A549 treated with dexamethasone at 1 μM for 4 hours (cell line): ENCODE data around the gene PAIP2. TPM values are rescaled to one million over a fixed set of nuclear protein-coding genes. Genes with fewer than 3 reads are reported as not detected.

ENCODE experiments used
- total RNA-seq: library from RNA; stranded (reverse); fragments of 200-300 nt; extraction: Qiagen RNA extraction; gene quantifications from 5 replicates; pipeline ENCODE4 v1.2.3, GENCODE V29; 2022

Gene PAIP2
- total RNA-seq = 80.9 to 96.6 TPM (median 87.0 TPM) in 5 replicates

GRCh38 chr5:139341689-139342422, at the start of gene PAIP2:
Gene PAIP2, plus strand, starts transcription at chr5:139341854. Its CDS starts 21,931 bp downstream, at chr5:139363785.

GRCh38 chr5:139293507-139294373, 47.9 kb upstream of the PAIP2 start, which contains the start of gene MATR3:
Gene MATR3, plus strand, starts transcription at chr5:139293740. Its CDS starts 13,676 bp downstream, at chr5:139307416.

GRCh38 chr5:139383275-139383992, 41.8 kb downstream of the PAIP2 start, which contains the start of gene SLC23A1:
Gene SLC23A1, minus strand, starts transcription at chr5:139383297. Its CDS starts 44 bp downstream, at chr5:139383253.

GRCh38 chr5:139389701-139390638, 48.3 kb downstream of the PAIP2 start, which contains the start of gene MZB1:
Gene MZB1, minus strand, starts transcription at chr5:139389913. Its CDS starts 57 bp downstream, at chr5:139389856.

GRCh38 chr5:139394654-139395566, 53.3 kb downstream of the PAIP2 start, which contains the start of gene PROB1:
Gene PROB1, minus strand, starts transcription at chr5:139395104. Its CDS starts 23 bp downstream, at chr5:139395081.

GRCh38 chr5:139403787-139404483, 62.3 kb downstream of the PAIP2 start, which contains the start of gene SPATA24:
Gene SPATA24, minus strand, starts transcription at chr5:139404089. Its CDS starts 29 bp downstream, at chr5:139404060.

Other genes with a start within 250 kb of the PAIP2 start
- 22.3 to 26.9 TPM (median 24.4 TPM) in 5 replicates for gene SIL1, start 143.5 kb upstream of the PAIP2 start, total RNA-seq
- 160 to 218 TPM (median 176 TPM) in 5 replicates for gene MATR3, start 48.1 kb upstream of the PAIP2 start, total RNA-seq
- 0.79 to 1.6 TPM (median 1.4 TPM) in 5 replicates for gene SLC23A1, start 41.4 kb downstream of the PAIP2 start, total RNA-seq
- gene MZB1, start 48.1 kb downstream of the PAIP2 start, total RNA-seq = 0.09 to 0.20 TPM in 2 of 5 replicates, not detected in the others
- gene PROB1, start 53.2 kb downstream of the PAIP2 start, total RNA-seq = 0.12 to 0.27 TPM (median 0.24 TPM) in 5 replicates
- 4.7 to 5.3 TPM (median 4.9 TPM) in 5 replicates for gene SPATA24, start 62.2 kb downstream of the PAIP2 start, total RNA-seq
- 5.3 to 8.6 TPM (median 7.1 TPM) in 5 replicates for gene DNAJC18, start 97.7 kb downstream of the PAIP2 start, total RNA-seq
- gene ECSCR, start 120.9 kb downstream of the PAIP2 start, total RNA-seq = not detected in 5 replicates
- not detected in 5 replicates for gene SMIM33, start 129.2 kb downstream of the PAIP2 start, total RNA-seq
- 0.74 to 1.1 TPM (median 0.77 TPM) in 5 replicates for gene STING1, start 140.9 kb downstream of the PAIP2 start, total RNA-seq
- gene UBE2D2, start 219.5 kb downstream of the PAIP2 start, total RNA-seq = 125 to 205 TPM (median 182 TPM) in 5 replicates